Measurements from ENCODE around the gene TMEM108. TPM values are rescaled to one million over a fixed set of nuclear protein-coding genes. Genes with fewer than 3 reads are reported as not detected.
"Not testable (repeated sequence)": the region's sequence is repeated elsewhere in the genome, so short reads cannot be mapped to it uniquely, and the experiment has no call there.

TMEM108 gene
- polyA plus RNA-seq (ENCODE audit: insufficient read length in 12 of 12): 10 to 100 TPM in 11 of 12 donors, not detected in 1; 13.0 to 32.2 (median 18.3) TPM
- long read RNA-seq, donor 1, partial matches to known transcripts: 0 of 5 reads
- long read RNA-seq, donor 1, other reads (novel, unspliced or antisense): 0 of 5 reads
- long read RNA-seq, donor 2, transcript TMEM108-202 (6 exons, 2,165 nt): minor isoform, 5 of 26 reads
- long read RNA-seq, donor 2, transcript TMEM108-205 (3 exons, 1,929 nt): major isoform, 10 of 26 reads
- long read RNA-seq, donor 2, transcript TMEM108-201 (6 exons, 3,744 nt): minor isoform, 5 of 26 reads
- long read RNA-seq, donor 2, partial matches to known transcripts: 6 of 26 reads
- long read RNA-seq, donor 2, other reads (novel, unspliced or antisense): 0 of 26 reads
- long read RNA-seq, donor 3, partial matches to known transcripts: 0 of 4 reads
- long read RNA-seq, donor 3, other reads (novel, unspliced or antisense): 0 of 4 reads
- long read RNA-seq, donor 4, transcript TMEM108-205 (3 exons, 1,929 nt): major isoform, 6 of 11 reads
- long read RNA-seq, donor 4, partial matches to known transcripts: 0 of 11 reads
- long read RNA-seq, donor 4, other reads (novel, unspliced or antisense): 0 of 11 reads
- long read RNA-seq, donor 5, partial matches to known transcripts: 0 of 12 reads
- long read RNA-seq, donor 5, other reads (novel, unspliced or antisense): 0 of 12 reads
- long read RNA-seq, donor 6, partial matches to known transcripts: 0 of 3 reads
- long read RNA-seq, donor 6, other reads (novel, unspliced or antisense): 0 of 3 reads
- long read RNA-seq, donor 7, partial matches to known transcripts: 0 of 2 reads
- long read RNA-seq, donor 7, other reads (novel, unspliced or antisense): 0 of 2 reads
- long read RNA-seq, donor 8, partial matches to known transcripts: 0 of 7 reads
- long read RNA-seq, donor 8, other reads (novel, unspliced or antisense): 0 of 7 reads
- long read RNA-seq, donor 9, partial matches to known transcripts: 0 of 3 reads
- long read RNA-seq, donor 9, other reads (novel, unspliced or antisense): 0 of 3 reads
- long read RNA-seq, donor 10, transcript TMEM108-201 (6 exons, 3,744 nt): major isoform, 10 of 16 reads
- long read RNA-seq, donor 10, partial matches to known transcripts: 0 of 16 reads
- long read RNA-seq, donor 10, other reads (novel, unspliced or antisense): 0 of 16 reads
- long read RNA-seq, donor 11, transcript TMEM108-201 (6 exons, 3,744 nt): major isoform, 5 of 10 reads
- long read RNA-seq, donor 11, partial matches to known transcripts: 0 of 10 reads
- long read RNA-seq, donor 11, other reads (novel, unspliced or antisense): 0 of 10 reads

DNA sequence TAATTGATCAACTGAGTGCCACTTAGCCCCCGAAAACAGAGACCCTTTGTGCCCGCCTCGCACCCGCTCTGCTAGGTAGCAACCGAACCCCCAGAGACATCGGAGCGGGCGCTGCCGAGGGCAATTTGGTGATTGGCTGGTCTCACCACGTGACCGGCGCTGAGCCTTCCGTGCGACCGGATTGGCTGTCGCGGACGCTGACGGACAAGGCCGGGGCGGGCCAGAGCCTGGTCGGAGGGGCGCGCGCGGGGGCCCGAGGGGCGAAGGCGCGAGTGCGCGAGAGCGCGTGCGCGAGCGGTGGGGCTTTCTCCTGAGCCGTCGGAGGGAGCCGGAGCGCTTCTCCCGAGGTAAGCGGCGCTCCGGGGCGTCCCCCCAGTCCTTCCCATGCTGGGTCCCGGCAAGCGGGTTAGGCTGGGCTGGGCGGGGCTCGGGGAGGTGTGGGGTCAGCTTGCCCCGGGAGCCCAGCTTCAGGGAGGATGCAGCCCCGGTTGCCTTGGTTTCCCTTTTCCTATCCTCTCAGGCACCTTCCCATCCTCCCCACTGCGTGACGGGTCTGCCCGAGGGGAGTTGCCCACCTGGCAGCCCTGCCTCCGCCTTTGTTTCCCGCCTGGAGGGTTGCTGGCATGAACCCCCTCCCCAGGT, at the start of gene TMEM108:
TMEM108 (plus strand) TSS at position 303 of the 642 bp plus-strand sequence.
- peak; percentile 39 for DNase-seq

DNA sequence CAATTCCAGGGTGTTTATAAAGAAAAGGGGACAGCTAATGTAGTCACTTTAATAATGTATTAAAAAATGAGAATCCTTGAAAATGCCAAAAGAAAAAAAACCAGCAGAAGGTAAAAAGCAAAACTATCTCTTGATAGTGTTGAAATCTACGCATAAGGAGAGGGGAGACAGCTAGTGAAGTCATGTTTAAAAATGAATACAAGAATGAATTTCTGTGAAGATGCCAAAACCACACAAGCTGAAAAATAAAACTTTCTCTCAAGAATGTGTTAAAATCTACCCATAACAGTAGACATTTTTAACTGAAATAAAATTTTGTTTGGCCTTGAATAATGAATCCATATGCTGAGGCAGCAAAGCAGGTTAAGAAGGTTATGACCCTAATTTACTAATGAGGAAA, 42.2 kb upstream of the TMEM108 start:
- no peak for DNase-seq

DNA sequence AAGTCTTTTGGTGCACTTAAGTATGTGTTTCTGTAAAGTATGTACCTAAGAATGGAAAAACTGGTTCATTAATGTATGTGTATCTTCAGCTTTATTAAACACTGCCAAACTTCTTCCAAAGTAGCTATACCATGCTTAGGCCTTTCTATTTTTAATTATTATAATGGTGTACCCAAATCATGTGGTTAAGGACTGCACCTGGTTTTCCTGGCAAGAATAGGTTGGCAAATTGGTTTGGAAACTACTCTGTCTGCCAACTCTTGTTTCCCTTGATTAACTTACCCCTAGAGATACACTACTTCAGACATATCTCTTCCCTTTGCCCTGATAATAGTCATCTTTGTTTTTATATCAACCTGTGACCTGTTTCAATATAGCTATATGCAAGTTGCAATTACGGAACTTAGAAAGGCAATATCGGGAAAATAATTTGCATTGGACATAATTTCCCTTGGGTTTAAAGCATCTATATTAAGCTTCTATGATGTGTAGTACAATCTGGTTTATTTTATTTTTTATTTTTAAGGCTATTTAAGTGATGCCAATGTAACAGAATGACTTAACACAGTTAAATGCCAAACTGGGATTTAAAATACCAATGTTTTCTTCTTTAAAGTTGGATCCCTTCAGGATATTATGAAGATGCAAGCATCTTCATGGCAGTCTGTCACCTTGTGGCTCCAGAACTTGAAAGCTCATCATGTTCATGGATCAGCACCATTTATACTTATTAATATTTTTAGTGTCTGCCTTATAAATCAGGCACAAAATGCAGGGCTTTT, 40.6 kb upstream of the TMEM108 start:
- no peak for DNase-seq

DNA sequence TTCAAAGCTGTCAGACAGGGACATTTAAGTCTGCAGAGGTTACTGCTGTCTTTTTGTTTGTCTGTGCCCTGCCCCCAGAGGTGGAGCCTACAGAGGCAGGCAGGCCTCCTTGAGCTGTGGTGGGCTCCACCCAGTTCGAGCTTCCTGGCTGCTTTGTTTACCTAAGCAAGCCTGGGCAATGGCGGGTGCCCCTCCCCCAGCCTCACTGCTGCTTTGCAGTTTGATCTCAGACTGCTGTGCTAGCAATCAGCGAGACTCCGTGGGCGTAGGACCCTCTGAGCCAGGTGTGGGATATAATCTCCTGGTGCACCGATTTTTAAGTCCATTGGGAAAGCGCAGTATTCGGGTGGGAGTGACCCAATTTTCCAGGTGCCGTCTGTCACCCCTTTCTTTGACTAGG, 33.2 kb upstream of the TMEM108 start:
- not testable (repeated sequence) for DNase-seq

DNA sequence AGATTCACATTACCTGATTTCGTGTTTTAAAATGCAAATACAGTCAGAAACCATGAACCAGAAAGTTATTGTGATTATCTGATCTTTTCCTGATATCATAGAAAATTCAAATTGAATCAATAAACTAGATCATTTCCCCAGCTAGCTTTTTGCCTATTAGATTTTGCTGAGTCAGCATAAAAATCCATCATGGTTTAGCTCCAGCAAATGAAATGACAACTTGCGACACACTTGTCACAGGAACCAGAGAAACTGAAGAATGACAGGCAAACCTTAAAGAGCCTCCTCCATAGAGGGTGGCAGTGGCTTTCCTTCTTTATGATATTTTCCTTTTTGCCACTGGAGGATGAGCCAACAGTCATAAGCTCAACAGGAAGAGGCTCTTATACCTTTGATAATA, 30.6 kb upstream of the TMEM108 start:
- no peak for DNase-seq

DNA sequence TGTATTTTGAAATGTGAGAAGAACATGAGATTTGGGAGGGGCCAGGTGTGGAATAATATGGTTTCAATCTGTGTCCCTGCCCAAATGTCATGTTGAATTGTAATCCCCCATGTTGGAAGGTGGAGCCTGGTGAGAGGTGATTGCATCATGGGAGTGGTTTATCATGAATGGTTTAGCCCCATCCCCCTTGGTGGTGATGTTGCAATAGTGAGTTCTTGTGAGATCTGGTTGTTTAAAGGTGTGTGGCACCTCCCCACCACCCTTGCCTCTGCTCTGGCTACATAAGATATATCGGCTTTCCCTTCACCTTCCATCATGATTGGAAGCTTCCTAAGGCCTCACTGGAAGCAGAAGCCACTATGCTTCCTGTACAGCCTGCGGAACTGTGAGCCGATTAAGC, 23.9 kb upstream of the TMEM108 start:
- no peak for DNase-seq

DNA sequence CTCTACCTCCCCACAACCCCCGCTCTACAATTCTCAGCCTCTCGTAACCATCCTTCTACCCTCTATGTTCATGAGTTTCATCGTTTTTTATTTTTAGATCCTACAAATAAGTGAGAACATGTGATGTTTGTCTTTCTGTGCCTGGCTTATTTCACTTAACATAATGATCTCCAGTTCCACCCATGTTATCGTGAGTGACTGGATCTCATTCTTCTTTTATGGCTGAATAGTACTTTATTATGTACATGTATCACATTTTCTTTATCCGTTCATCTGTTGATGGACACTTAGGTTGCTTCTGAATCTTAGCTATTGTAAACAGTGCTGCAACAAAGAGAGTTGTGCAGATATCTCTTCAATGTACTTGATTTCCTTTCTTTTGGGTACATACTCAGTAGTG, 22.6 kb upstream of the TMEM108 start:
- not testable (repeated sequence) for DNase-seq

DNA sequence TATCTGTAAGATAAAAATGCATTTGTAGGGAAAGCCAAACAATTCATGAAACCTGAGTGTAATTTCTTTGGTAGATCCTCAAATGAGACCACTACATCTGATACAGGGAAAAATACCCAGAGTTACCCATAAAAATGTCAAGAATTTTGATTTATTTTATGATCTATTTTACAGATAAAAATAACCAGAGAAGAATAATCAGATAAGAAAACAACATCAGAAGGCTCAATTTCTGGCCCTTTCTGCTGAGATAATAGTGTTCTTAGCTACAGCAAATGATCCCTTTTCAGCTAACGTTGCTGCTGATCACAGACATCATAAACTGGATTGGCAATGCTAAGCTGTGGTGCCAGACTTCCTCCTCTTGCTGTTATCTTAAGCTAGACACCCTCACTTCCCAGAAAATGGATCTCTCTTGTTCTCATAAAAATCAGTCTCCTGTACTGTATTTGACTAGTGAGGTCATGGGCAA, 21.3 kb upstream of the TMEM108 start:
- no peak for DNase-seq

DNA sequence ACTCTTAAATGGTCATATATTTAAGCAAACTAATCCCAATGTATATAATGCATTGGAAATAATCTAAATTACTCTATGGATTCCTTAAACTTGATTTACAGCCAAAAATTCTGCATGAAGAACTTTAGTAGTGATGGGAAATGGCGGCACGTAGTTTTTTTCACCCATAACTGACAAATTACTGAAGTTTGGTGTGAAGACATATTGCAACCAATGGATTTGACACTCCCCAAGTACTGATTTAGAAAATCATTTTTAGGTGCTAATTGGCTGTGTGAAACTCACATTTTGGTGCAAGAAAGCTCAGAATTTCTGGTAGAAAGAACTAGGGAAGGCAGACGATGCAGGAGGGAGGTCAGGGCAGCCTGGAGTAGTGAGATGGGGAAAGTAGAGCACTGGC, 19.3 kb upstream of the TMEM108 start:
- DNase-seq: no peak

DNA sequence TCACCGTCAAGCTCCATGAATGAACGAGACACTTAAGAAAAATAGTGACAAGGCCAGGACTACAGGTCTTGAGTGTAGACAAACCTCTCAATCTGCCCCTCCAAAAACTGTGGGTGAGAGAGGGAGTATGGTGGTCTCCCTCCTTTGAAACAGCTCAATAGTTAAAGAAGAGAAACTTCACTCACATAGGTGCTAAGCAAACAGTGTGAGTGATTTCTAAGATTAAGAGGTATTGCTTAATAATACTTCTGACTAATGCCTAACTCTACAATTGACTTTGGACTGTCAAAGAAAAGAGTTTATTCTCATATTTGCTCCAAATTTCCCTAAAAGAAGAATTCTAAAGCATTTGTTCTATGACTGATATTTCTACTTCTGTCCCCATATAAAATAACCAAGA, 17.0 kb upstream of the TMEM108 start:
- DNase-seq: no peak

DNA sequence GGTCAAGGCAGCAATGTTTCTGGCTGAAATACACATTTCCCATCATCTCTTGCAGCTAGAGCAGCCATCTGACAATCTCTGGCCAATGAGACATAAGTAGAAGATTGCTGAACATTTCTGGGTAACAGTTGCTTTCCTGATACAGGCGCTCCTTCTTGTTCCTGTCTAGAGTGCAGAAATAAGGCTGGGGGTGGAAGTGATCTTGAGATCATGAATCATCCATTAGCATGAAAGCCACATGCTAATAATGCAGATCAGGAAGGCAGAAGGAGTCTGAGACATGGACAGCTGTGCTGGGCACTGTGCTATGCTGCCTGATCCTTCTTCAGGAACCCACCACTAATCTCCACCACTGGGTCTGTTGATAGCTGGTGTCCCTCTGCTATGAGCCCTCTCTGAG, 14.8 kb upstream of the TMEM108 start:
- no peak for DNase-seq

DNA sequence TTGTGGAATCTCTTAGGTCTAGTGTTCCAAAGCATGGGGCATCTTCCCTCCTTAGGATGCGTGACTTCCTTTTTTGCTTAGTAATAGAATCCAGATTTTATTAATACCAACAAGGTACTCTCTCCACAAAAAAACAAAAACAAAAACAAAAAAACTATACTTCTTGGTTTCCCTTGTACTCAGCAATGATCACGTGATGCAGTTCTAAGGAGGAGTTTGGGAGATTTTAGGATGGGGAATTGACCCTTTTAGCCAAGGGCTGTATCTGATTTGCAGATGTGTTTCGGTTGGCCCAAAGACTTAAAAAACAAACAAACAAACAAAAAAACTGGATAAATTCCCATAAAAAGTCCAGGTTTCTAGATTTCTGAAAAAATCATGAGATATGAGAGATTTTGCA, 12.6 kb upstream of the TMEM108 start:
- DNase-seq: no peak

DNA sequence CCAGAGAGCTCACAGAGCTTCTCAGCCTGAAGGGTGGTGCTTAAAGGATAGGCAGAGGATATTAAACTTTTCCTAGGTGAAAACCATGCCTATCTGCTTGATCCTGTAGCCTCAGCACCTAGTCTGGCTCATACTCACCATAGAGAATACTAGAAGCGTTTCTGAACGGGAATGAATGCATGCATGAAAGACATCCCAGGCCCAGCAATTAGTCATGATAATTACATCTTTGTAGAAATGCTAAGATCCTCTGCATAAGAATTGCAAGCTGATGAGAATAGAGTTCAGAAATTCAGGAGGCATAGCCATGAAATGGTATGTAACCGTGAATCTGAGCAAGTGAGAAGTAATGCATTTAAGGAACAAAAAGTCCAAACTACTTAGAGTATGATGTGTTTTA, 5.9 kb upstream of the TMEM108 start:
- no peak for DNase-seq

DNA sequence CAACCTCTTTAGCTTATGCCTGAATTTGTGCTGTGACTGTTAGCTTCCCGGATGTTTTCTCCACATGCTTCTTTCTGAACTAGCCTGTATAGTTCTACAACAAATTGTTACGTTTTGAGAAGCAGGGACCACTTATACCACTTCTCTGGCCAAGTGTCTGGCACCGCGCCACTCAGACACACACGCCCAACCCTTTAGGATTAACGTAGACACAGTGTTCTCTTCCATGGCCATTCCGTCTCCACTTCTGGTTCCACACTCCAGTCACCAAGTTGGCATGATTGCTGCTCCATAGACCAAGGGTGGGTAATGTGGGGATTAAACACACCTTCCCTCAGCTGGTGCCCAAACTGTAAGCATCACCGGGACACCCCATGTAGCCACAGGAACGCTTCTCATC, 755 bp upstream of the TMEM108 start:
- DNase-seq: no peak

DNA sequence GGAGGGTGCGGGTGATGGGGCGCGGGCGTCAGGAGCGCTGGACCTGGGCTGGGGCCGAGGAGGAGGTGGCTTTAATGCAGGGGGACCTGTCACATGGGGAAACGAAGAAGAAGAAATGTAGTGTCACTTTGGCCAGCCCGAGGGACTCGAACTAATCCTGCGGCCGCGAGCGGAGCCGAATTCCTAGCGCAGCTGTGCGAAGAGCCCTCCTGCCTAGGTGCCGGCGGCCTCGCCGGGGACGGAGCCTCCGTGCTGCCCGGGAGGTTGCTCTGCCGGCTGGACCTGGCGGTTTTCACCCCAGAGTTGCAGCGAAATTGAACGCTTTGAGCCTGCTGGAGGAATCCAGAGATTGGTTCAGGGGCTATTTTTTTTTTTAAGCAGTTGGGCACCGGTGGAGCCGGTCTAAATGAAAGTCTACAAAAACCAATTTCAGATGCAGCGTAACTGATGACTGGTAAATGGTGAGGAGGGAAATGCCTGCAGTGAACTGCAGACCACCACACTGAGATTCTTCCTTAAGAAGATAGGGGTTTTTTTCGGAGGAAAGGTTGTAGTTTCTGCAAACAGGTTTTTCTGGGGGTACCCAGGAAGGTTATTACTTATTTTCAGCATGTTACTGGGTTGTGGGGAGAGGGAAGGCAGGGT, 662 bp downstream of the TMEM108 start:
- DNase-seq: no peak

DNA sequence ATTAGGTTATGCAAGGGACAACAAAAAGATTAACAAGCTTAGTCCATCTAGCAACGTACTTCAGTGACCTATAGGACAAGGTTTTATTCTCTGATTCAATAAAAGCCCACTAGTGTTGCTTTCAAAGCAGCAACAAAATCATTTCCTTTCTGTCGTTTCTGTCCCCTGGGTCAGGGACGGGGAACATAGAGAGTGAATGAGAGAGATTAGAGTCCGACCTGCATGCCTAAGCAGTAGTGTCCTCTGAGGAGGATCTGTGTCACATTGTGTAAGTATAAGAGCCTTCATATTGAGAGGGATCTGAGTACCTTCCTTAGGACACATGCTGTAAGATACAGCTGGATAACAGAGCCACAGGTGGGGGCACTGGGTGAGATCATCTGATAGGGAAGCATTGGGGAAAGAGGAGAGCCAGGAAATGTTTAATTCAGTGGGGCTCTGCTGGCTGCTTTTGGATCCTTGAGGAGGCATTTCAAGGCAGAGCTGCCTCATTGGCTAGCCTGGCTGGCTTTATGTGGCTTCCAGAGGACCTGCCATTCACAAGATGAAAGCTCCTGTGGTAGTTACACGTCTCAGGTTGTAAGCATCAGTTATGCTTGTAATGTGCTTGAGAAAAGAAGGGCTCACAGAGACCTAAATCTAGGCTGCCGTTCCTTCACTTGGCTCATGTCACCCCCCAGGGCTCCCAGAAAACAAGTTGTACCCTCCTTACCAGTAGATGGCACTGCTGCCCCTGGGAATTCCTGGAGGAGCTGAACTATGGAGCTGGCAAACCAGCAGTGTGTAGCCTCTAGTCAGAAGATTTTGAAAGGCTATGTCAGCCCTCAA, 2.7 kb downstream of the TMEM108 start:
- DNase-seq: peak; percentile 77

DNA sequence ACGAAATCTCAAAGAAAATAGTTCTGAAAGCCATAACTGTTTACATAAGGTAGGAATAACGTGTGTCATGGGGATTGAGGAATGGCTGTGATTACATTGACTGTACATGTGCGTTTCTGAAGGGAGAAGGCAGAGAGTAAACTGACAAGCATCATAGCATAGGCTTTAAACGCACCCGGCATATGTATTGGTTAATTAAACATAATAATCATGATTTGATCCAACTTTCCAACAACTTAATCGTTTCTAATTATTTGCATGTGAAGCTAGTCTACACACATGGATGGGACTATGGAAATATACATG, 3.3 kb downstream of the TMEM108 start:
- DNase-seq: no peak

DNA sequence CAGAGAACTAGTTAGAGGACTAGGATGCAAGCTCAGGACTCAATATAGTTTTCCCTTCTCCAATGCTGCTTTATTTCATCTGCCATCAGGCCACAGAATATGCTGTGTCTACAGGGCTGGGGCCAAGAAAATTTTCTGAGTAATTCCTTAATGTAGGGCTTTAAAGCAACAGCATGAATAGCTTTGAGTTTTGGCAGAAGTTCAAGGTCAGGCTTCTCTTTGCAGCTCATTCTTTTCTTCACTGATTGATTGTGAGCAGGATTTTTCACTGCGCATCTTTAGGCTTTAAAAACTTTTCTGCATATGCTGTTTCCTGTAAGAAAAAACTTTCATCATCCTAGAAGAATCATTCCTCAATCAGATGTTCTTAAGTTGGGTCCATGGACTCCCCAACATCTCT, 4.6 kb downstream of the TMEM108 start:
- DNase-seq: peak; percentile 15

DNA sequence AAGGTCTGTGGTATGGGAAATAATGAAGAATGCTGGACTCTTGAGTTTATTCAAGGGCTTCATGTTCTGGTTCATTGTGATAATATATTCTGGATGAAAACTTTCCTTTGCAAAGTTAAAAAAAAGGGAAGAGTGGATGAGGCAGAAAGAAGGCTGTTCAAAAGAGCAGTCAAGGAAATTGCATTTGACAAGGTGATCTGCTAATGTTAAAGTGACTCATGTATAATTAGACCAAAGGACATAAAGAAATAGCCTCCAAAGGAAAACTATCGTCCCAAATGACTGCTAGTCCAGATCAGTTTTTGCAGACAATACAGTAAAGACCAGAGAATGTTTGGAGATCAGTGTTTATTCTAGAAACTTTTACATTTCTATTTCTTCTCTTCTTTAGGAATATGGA, 9.8 kb downstream of the TMEM108 start:
- no peak for DNase-seq

Data from muscle of arm (tissue), 14 donors.